GM23338 (cell line): Measurements from ENCODE around the gene CDH20. TPM values are rescaled to one million over a fixed set of nuclear protein-coding genes. Genes with fewer than 3 reads are reported as not detected.

ENCODE experiments used
- ATAC-seq: fragments of 200-7000 bp; cut with Tn5 transposase; 3 replicates; pipeline ENCODE4 v1.9.1; 2020
- DNase-seq: peaks from one replicate; pipeline ENCODE4 v3.0.0-alpha.2; 2015; ENCODE audit warnings: low spot score
- H2AFZ ChIP-seq: fragments of 200-600 bp; sonication (generic); 2 replicates; pipeline ENCODE4 v1.8.0; 2016; ENCODE audit warnings: antibody characterized with exemption, mild to moderate bottlenecking, moderate library complexity
- H3F3A ChIP-seq: fragments of 200-600 bp; sonication (generic); replicated peaks from 2 replicates; pipeline ENCODE4 v1.8.0; 2017; ENCODE audit warnings: antibody characterized with exemption, mixed run types, low read depth
- H3K27ac ChIP-seq: fragments of 200-600 bp; sonication (generic); 2 replicates; pipeline ENCODE4 v1.6.1; 2016; ENCODE audit warnings: low read depth
- H3K27me3 ChIP-seq: fragments of 200-600 bp; sonication (generic); 2 replicates; pipeline ENCODE4 v1.8.0; 2016; ENCODE audit warnings: mild to moderate bottlenecking, mixed run types, moderate library complexity; ENCODE audit not compliant: insufficient read depth
- H3K36me3 ChIP-seq: fragments of 200-600 bp; sonication (generic); 2 replicates; pipeline ENCODE4 v1.8.0; 2016; ENCODE audit warnings: mild to moderate bottlenecking; ENCODE audit not compliant: insufficient read depth
- H3K4me1 ChIP-seq: fragments of 200-600 bp; sonication (generic); 2 replicates; pipeline ENCODE4 v1.8.0; 2016; ENCODE audit warnings: mild to moderate bottlenecking, moderate library complexity; ENCODE audit not compliant: insufficient read depth
- H3K4me2 ChIP-seq: fragments of 200-600 bp; sonication (generic); 2 replicates; pipeline ENCODE4 v1.7.1; 2017; ENCODE audit warnings: mixed run types
- H3K4me3 ChIP-seq: fragments of 200-600 bp; sonication (generic); 2 replicates; pipeline ENCODE4 v1.6.1; 2016; ENCODE audit warnings: mixed run types
- H3K79me2 ChIP-seq: fragments of 200-600 bp; sonication (generic); replicated peaks from 2 replicates; pipeline ENCODE4 v1.8.0; 2017; ENCODE audit warnings: mild to moderate bottlenecking; ENCODE audit not compliant: insufficient read depth
- H3K9me2 ChIP-seq: fragments of 200-600 bp; sonication (generic); 2 replicates; pipeline ENCODE4 v1.8.0; 2017; ENCODE audit not compliant: insufficient read depth
- H4K20me1 ChIP-seq: fragments of 200-600 bp; sonication (generic); replicated peaks from 2 replicates; pipeline ENCODE4 v1.8.0; 2017; ENCODE audit warnings: mild to moderate bottlenecking; ENCODE audit not compliant: insufficient read depth
- H3K27ac Mint-ChIP-seq: 2 replicates; pipeline ENCODE4 v1.8.0; 2020; ENCODE audit warnings: inconsistent platforms, mild to moderate bottlenecking, moderate library complexity, mixed read lengths
- H3K27me3 Mint-ChIP-seq: 3 replicates; pipeline ENCODE4 v1.8.0; 2022; ENCODE audit warnings: low read depth, mild to moderate bottlenecking, moderate library complexity, mixed read lengths, inconsistent platforms; ENCODE audit not compliant: insufficient read depth, poor library complexity
- H3K36me3 Mint-ChIP-seq: 3 replicates; pipeline ENCODE4 v1.8.0; 2021; ENCODE audit warnings: low read depth, mild to moderate bottlenecking, inconsistent platforms, moderate library complexity, mixed read lengths
- H3K4me1 Mint-ChIP-seq: 3 replicates; pipeline ENCODE4 v1.8.0; 2020; ENCODE audit warnings: mild to moderate bottlenecking, inconsistent platforms, mixed read lengths
- H3K4me3 Mint-ChIP-seq: 3 replicates; pipeline ENCODE4 v1.8.0; 2021; ENCODE audit warnings: moderate library complexity, mild to moderate bottlenecking, inconsistent platforms, mixed read lengths
- H3K9me3 Mint-ChIP-seq: 3 replicates; pipeline ENCODE4 v1.8.0; 2020; ENCODE audit warnings: moderate library complexity, mild to moderate bottlenecking, inconsistent platforms, mixed read lengths
- CREB1 ChIP-seq: fragments of 250-450 bp; sonication (Bioruptor Pico); IDR thresholded peaks from 2 replicates; pipeline ENCODE4 v1.5.0; 2020; ENCODE audit warnings: low read depth, mild to moderate bottlenecking, moderate library complexity
- EZH2 ChIP-seq: fragments of 200-600 bp; sonication (generic); IDR thresholded peaks from one replicate; pipeline ENCODE4 v1.8.0; 2017; ENCODE audit warnings: antibody characterized with exemption, mild to moderate bottlenecking, low read depth; ENCODE audit not compliant: unreplicated experiment
- EZH2phosphoT487 ChIP-seq: fragments of 200-600 bp; sonication (generic); IDR thresholded peaks from one replicate; pipeline ENCODE4 v1.8.1; 2018; ENCODE audit warnings: antibody characterized with exemption; ENCODE audit not compliant: unreplicated experiment
- JUNB ChIP-seq: IDR thresholded peaks from one replicate; pipeline ENCODE4 v1.6.1; 2016; ENCODE audit warnings: antibody characterized with exemption; ENCODE audit not compliant: unreplicated experiment
- NANOG ChIP-seq: IDR thresholded peaks from 2 replicates; pipeline ENCODE4 v1.6.1; 2016; ENCODE audit warnings: antibody characterized with exemption, borderline replicate concordance
- POLR2AphosphoS5 ChIP-seq: IDR thresholded peaks from 2 replicates; pipeline ENCODE4 v1.6.1; 2016; ENCODE audit warnings: antibody characterized with exemption, low read depth
- STAT1 ChIP-seq: IDR thresholded peaks from one replicate; pipeline ENCODE4 v1.6.1; 2016; ENCODE audit warnings: antibody characterized with exemption; ENCODE audit not compliant: unreplicated experiment
- ZNF114 ChIP-seq: fragments of 250-450 bp; sonication (Bioruptor Pico); IDR thresholded peaks from 2 replicates; pipeline ENCODE4 v1.5.0; 2020; ENCODE audit warnings: mild to moderate bottlenecking, moderate library complexity
- ZNF331 ChIP-seq: fragments of 250-450 bp; sonication (Bioruptor Pico); IDR thresholded peaks from 2 replicates; pipeline ENCODE4 v1.5.0; 2020; ENCODE audit warnings: low read depth, mild to moderate bottlenecking, moderate library complexity
- polyA plus RNA-seq: library from polyadenylated mRNA; unstranded; fragments of >200 nt; fragmentation: Nextera tagmentation; extraction: Ambion mirVana; gene quantifications from 2 replicates; pipeline ENCODE4 v1.2.1, GENCODE V29; 2016
- total RNA-seq: library from RNA; depleted of rRNA; stranded (reverse); fragments of >200 nt; shearing (Covaris generic); gene quantifications from 2 replicates; pipeline ENCODE4 v1.2.3, GENCODE V29; 2014
- TF ChIP-seq, protein P1 (sequence below): IDR thresholded peaks from one replicate; pipeline ENCODE4 v1.6.1; 2018; ENCODE audit warnings: antibody characterized with exemption; ENCODE audit not compliant: unreplicated experiment
- TF ChIP-seq, protein P2 (sequence below), 2 experiments: fragments of 200-600 bp in 1 of 2; sonication (generic) in 1 of 2; conservative IDR thresholded peaks; 2 replicates each; pipeline versions ENCODE4 v1.5.1 to v1.6.1; 2016 to 2017; ENCODE audit warnings: antibody characterized with exemption in 2 of 2, low read depth in 2 of 2, mild to moderate bottlenecking in 2 of 2, moderate library complexity in 1 of 2
- TF ChIP-seq, protein P3 (sequence below): fragments of 250-450 bp; sonication (Bioruptor Pico); IDR thresholded peaks from 2 replicates; pipeline ENCODE4 v1.5.0; 2020; ENCODE audit warnings: mild to moderate bottlenecking, moderate library complexity
- TF ChIP-seq, protein P4 (sequence below): IDR thresholded peaks from 2 replicates; pipeline ENCODE4 v1.6.1; 2016; ENCODE audit warnings: antibody characterized with exemption

The CDH20 gene
- total and polyA plus RNA-seq, 2 experiments from 2014 or later, result 1.0 TPM; not detected in 1

DNA sequence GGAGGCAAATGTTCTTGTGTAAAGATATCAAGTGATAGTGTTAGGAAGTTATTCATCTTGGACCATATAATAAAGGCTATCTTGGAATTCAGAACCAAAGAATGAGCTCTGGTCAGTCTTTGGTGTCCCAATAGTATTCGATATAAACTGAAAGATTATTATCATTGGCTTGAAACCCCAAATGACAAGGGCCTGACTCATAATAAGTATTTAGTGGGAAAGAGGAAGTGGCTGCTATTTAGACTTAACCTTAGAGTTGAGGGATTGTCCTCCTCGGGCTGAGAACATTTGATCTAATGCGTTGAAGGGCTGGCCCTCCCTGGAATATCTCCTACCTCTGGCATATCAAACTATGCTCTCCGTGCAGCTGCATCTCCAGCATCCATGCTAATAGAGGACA lies 67.5 kb downstream of the CDH20 start:
- TF ChIP-seq ZNF114 (CRISPR knock-in tag), result no peak
- no peak for TF ChIP-seq EZH2phosphoT487
- no peak for TF ChIP-seq EZH2
- TF ChIP-seq, protein P1, sequence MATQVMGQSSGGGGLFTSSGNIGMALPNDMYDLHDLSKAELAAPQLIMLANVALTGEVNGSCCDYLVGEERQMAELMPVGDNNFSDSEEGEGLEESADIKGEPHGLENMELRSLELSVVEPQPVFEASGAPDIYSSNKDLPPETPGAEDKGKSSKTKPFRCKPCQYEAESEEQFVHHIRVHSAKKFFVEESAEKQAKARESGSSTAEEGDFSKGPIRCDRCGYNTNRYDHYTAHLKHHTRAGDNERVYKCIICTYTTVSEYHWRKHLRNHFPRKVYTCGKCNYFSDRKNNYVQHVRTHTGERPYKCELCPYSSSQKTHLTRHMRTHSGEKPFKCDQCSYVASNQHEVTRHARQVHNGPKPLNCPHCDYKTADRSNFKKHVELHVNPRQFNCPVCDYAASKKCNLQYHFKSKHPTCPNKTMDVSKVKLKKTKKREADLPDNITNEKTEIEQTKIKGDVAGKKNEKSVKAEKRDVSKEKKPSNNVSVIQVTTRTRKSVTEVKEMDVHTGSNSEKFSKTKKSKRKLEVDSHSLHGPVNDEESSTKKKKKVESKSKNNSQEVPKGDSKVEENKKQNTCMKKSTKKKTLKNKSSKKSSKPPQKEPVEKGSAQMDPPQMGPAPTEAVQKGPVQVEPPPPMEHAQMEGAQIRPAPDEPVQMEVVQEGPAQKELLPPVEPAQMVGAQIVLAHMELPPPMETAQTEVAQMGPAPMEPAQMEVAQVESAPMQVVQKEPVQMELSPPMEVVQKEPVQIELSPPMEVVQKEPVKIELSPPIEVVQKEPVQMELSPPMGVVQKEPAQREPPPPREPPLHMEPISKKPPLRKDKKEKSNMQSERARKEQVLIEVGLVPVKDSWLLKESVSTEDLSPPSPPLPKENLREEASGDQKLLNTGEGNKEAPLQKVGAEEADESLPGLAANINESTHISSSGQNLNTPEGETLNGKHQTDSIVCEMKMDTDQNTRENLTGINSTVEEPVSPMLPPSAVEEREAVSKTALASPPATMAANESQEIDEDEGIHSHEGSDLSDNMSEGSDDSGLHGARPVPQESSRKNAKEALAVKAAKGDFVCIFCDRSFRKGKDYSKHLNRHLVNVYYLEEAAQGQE, result no peak
- TF ChIP-seq, protein P2, sequence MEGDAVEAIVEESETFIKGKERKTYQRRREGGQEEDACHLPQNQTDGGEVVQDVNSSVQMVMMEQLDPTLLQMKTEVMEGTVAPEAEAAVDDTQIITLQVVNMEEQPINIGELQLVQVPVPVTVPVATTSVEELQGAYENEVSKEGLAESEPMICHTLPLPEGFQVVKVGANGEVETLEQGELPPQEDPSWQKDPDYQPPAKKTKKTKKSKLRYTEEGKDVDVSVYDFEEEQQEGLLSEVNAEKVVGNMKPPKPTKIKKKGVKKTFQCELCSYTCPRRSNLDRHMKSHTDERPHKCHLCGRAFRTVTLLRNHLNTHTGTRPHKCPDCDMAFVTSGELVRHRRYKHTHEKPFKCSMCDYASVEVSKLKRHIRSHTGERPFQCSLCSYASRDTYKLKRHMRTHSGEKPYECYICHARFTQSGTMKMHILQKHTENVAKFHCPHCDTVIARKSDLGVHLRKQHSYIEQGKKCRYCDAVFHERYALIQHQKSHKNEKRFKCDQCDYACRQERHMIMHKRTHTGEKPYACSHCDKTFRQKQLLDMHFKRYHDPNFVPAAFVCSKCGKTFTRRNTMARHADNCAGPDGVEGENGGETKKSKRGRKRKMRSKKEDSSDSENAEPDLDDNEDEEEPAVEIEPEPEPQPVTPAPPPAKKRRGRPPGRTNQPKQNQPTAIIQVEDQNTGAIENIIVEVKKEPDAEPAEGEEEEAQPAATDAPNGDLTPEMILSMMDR (conservative IDR thresholded peaks at IDR 0.05; ENCODE audit: low read depth in 2 of 2), result no peak
- TF ChIP-seq CREB1 (CRISPR knock-in tag), result no peak
- TF ChIP-seq, protein P3, sequence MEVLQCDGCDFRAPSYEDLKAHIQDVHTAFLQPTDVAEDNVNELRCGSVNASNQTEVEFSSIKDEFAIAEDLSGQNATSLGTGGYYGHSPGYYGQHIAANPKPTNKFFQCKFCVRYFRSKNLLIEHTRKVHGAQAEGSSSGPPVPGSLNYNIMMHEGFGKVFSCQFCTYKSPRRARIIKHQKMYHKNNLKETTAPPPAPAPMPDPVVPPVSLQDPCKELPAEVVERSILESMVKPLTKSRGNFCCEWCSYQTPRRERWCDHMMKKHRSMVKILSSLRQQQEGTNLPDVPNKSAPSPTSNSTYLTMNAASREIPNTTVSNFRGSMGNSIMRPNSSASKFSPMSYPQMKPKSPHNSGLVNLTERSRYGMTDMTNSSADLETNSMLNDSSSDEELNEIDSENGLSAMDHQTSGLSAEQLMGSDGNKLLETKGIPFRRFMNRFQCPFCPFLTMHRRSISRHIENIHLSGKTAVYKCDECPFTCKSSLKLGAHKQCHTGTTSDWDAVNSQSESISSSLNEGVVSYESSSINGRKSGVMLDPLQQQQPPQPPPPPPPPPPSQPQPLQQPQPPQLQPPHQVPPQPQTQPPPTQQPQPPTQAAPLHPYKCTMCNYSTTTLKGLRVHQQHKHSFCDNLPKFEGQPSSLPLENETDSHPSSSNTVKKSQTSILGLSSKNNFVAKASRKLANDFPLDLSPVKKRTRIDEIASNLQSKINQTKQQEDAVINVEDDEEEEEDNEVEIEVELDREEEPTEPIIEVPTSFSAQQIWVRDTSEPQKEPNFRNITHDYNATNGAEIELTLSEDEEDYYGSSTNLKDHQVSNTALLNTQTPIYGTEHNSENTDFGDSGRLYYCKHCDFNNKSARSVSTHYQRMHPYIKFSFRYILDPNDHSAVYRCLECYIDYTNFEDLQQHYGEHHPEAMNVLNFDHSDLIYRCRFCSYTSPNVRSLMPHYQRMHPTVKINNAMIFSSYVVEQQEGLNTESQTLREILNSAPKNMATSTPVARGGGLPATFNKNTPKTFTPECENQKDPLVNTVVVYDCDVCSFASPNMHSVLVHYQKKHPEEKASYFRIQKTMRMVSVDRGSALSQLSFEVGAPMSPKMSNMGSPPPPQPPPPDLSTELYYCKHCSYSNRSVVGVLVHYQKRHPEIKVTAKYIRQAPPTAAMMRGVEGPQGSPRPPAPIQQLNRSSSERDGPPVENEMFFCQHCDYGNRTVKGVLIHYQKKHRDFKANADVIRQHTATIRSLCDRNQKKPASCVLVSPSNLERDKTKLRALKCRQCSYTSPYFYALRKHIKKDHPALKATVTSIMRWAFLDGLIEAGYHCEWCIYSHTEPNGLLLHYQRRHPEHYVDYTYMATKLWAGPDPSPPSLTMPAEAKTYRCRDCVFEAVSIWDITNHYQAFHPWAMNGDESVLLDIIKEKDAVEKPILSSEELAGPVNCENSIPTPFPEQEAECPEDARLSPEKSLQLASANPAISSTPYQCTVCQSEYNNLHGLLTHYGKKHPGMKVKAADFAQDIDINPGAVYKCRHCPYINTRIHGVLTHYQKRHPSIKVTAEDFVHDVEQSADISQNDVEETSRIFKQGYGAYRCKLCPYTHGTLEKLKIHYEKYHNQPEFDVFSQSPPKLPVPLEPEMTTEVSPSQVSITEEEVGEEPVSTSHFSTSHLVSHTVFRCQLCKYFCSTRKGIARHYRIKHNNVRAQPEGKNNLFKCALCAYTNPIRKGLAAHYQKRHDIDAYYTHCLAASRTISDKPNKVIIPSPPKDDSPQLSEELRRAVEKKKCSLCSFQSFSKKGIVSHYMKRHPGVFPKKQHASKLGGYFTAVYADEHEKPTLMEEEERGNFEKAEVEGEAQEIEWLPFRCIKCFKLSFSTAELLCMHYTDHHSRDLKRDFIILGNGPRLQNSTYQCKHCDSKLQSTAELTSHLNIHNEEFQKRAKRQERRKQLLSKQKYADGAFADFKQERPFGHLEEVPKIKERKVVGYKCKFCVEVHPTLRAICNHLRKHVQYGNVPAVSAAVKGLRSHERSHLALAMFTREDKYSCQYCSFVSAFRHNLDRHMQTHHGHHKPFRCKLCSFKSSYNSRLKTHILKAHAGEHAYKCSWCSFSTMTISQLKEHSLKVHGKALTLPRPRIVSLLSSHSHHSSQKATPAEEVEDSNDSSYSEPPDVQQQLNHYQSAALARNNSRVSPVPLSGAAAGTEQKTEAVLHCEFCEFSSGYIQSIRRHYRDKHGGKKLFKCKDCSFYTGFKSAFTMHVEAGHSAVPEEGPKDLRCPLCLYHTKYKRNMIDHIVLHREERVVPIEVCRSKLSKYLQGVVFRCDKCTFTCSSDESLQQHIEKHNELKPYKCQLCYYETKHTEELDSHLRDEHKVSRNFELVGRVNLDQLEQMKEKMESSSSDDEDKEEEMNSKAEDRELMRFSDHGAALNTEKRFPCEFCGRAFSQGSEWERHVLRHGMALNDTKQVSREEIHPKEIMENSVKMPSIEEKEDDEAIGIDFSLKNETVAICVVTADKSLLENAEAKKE (CRISPR knock-in tag), result no peak
- no peak for TF ChIP-seq POLR2AphosphoS5
- TF ChIP-seq STAT1, result no peak
- TF ChIP-seq NANOG, result no peak
- TF ChIP-seq, protein P4, sequence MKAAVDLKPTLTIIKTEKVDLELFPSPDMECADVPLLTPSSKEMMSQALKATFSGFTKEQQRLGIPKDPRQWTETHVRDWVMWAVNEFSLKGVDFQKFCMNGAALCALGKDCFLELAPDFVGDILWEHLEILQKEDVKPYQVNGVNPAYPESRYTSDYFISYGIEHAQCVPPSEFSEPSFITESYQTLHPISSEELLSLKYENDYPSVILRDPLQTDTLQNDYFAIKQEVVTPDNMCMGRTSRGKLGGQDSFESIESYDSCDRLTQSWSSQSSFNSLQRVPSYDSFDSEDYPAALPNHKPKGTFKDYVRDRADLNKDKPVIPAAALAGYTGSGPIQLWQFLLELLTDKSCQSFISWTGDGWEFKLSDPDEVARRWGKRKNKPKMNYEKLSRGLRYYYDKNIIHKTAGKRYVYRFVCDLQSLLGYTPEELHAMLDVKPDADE, result no peak
- TF ChIP-seq JUNB, result no peak
- TF ChIP-seq ZNF331 (CRISPR knock-in tag), result no peak
- H3K9me3 Mint-ChIP-seq, result no peaks in the 10 kb centered on the region
- Histone ChIP-seq H3K4me2 (no peak overlapping the region), H3K9me2 (no peaks in the 10 kb centered on the region), H3K27ac (no peak overlapping the region), H4K20me1 (no peaks in the 10 kb centered on the region), H3K4me1 (no peaks in the 10 kb centered on the region), H3K4me3 (no peak overlapping the region), H3F3A (no peaks in the 10 kb centered on the region), H3K27me3 (no peaks in the 10 kb centered on the region), H3K36me3 (no peaks in the 10 kb centered on the region), H3K79me2 (no peaks in the 10 kb centered on the region), H2AFZ (no peak overlapping the region)
- no peaks in the 10 kb centered on the region for H3K27me3 Mint-ChIP-seq
- ATAC-seq (no peak), DNase-seq (no peak)
- no peaks in the 10 kb centered on the region for H3K36me3 Mint-ChIP-seq
- no peaks in the 10 kb centered on the region for H3K4me1 Mint-ChIP-seq
- no peak overlapping the region for H3K4me3 Mint-ChIP-seq
- H3K27ac Mint-ChIP-seq, result no peak overlapping the region
